ENCODE measurements around the gene AKAP13.

Gene AKAP13

GRCh38 chr15:85389772-85390171, 9.4 kb downstream of the AKAP13 start:
- DNase-seq: no peak

DNA sequence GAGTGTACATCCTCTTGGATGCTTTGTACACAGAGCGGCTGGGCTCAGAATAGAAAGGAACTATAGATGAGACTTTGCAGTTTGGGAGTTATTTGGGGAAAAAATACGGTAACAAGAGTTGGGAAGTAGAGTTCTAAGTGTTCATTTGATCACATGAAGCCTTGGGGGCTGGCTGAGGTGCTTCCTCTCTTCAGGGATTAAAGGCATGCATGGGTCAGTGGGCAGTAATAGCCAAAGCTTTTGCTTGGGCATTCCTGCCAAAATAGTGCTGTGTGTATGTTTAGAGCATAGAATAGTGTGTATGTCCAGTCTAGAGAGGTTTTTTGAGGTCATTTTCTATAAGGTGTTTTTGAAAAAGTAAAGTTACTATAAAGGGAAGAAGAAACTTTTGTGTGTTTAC, 12.8 kb downstream of the AKAP13 start:
- no peak for DNase-seq

GRCh38 chr15:85394554-85395333, 14.3 kb downstream of the AKAP13 start:
- DNase-seq: no peak

GRCh38 chr15:85396554-85396953, 16.2 kb downstream of the AKAP13 start:
- DNase-seq: no peak

GRCh38 chr15:85397151-85397550, 16.7 kb downstream of the AKAP13 start:
- DNase-seq: no peak

DNA sequence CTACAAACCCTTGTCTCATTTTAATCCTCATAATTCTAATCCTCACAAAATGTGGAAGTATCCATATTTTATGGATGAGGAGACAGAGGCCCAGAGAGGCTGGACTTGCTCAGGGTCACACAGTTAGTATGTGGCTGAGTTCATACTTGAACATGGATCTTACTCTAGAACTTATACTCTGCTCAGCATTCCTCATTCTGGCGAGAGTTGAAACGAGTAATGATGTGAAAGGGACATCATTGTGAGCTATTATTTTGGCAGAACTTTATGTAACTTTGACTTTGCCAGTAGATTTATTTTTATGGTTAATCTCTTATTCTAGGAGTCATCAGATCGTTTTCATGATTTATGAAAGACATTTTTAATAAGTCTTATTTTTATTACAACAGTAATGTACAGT, 17.5 kb downstream of the AKAP13 start:
- no peak for DNase-seq

GRCh38 chr15:85398822-85399221, 18.4 kb downstream of the AKAP13 start:
- DNase-seq: no peak

- no peak for DNase-seq
Measured at GRCh38 chr15:85399627-85400026, 19.2 kb downstream of the AKAP13 start.

DNA sequence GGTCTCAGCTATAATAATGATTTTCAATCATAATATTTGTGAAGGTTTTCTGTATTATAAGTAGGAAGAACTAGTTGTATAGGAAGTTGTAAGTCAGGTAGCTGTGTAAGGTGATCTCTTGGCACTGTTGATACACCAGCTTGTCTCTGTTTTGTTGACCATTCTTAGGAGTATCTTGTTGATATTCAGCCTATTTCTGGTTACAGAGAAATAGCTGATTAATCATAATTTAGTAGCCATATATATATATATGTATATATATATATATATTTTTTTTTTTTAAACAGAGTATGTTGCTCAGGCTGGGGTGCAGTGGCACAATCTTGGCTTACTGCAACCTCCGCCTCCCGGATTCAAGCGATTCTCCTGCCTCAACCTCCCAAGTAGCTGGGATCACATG, 20.2 kb downstream of the AKAP13 start:
- DNase-seq: no peak

GRCh38 chr15:85401108-85401774, 20.8 kb downstream of the AKAP13 start:
- no peak for DNase-seq

GRCh38 chr15:85402195-85402881, 21.9 kb downstream of the AKAP13 start:
- no peak for DNase-seq

DNA sequence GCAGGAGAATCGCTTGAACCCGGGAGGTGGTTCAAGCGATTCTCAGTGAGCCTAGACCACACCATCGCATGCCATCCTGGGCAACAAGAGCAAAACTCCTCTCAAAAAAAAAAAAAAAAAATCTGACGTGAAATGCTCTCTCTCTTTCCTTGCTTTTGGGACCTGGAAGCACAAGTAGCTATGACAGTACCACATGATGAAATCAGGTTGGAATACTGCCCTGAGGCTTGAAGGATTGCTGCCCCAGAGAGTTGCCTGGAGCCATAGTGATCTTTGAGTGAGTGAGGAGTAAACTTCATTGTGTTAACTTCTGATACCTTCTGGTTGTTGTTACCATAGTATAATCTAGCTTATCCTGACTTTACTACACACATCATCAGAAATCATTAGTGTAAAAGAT, 23.3 kb downstream of the AKAP13 start:
- DNase-seq: no peak

DNA sequence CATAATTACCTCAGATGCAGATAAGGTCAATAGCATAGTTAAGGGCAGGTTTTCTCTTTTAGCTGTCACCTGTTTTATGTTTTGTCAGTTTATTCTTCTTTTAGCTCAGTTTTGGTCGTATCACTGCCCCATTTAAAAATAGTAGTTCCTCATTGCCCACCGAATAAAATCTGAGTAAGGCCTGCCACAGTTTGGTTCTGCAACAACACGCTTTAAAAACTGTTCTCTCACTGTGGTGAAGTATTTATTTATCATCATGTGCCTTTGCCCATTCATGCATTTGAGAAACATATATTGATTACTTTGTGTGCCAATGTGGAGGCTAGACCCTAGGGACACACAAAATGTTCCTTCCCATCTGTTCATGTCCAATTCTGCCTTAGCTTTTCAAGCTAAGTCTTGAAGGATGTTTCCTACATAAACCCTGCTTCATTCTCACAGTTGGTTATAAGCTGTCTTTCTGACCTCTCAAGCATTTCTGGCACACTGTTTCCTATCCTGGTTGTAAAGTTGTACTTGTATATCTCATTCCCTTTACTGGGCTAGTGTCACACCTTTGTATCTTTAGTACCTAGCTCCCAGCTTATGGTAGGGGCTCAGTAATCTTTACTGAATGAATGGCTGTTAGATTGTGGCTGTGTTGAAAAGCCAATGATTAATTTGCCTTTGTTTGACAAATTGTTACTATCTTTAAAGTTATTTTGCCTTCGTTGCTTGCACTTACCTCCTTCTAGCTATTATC, 23.9 kb downstream of the AKAP13 start:
- no peak for DNase-seq

DNA sequence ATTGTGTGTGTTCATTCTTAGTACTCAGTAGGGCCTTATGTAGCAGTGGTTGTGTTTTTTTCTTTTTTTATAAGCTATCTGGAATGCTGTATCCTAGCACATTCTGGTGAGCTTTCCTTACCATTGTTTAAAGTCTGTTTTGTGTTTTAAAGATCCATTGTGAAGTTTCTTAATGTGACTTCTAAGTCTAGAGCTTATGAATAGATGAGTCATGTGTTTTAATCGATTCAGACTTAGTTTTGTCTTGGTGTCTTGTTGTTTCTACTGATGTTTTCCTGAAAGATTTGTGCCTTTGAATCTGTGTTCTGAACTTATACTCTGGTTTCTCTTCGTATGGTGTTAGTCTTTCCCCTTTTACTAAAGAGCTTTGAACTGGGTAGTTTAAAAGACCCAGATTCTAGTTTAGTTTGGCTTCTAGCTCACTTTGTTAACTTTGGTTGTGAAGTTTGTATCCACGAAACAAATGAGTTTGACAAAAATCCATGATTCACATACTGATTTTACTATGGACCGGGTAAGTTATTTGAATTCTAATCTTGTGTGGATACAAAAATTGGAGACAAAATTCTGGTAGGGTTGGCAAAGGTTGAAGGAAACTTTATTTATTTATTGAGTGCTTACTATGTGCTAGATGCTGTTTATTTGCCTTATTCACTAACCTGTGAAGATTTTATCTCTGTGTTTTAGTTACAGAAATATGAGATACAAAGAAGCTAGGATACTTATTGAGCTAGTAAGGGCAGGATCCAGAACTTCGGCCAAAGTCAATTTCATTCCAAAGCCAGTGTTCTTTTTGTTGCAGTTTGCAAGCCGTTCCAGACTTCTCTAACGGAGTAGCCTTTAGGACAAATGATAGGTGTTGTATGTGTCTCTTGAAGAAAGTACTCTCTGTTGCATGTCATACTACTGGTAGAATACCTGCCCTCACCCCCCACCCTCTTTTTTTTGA, 24.8 kb downstream of the AKAP13 start:
- no peak for DNase-seq

DNA sequence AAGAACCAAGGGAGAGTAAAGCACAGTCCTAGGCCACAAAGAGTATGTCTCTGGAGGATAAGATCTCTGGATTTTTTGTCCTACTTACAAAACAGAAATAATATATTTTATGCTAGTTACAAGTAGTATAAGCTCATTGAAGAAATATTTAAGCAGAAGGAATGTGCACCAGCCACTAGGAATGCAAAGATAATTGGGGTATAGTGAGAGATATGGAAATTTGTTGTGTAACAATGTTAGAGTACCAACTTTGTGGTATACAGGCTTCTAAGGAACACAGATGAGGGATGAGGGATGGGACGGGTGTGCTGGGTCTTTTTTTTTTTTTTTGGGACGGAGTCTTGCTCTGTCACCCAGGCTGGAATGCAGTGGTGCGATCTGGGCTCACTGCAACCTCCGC, 26.5 kb downstream of the AKAP13 start:
- no peak for DNase-seq

GRCh38 chr15:85407421-85408269, 27.2 kb downstream of the AKAP13 start:
- DNase-seq: peak; percentile 33 to 35

GRCh38 chr15:85408270-85408746, 27.9 kb downstream of the AKAP13 start:
- peak; percentile 25 to 27 for DNase-seq

- no peak for DNase-seq
Measured at GRCh38 chr15:85412066-85412465, 31.7 kb downstream of the AKAP13 start.

DNA sequence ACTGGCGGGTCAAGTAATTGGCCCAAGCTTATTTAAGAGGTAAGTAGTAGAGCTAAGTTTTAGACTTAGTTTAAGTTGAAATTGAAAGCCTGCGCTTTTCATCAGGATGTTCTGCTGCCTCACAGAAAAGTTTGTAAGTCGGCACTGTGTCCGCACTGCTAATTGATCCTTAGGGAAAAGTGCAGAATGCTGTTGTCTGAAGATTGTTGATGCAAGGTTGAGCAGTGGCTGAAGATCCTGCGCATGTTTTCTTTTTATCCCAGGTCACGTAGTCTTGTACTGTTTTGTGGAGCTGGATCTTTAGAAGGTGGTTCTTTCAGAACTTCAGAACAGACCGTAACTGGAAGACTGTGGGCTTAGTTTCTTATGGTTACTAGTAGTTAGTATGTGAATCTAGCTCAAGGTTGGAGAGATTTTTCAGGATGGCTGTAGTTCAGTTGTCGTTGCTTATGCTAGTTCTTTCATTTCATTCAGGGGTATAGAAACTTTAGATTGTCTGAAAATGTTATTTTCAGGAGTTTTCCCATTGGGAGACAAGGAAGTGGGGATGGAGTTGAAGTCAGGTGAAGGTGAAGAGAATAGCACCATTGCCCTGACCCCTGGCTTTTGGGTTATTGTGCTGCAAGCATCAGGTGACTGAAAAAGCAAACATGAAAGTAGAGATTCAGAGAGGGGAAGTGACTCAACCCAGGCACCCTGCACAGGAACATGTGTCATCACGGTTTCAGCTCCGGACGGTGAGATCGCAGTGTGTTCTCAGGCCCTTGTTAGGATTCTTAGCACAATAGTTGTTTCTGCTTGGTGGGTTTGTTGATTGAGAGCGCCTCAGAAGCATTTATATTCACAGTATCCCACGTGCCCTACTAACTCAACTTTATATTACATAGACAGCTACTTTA, 32.8 kb downstream of the AKAP13 start:
- DNase-seq: peak; percentile 75

GRCh38 chr15:85414037-85414436, 33.6 kb downstream of the AKAP13 start:
- DNase-seq: no peak

Data from activated CD4-positive, alpha-beta T cell treated with anti-CD3 and anti-CD28 coated beads for 4 hours (primary cell).